Measurements from ENCODE around the gene SLC12A3.
"Not testable (repeated sequence)": the region's sequence is repeated elsewhere in the genome, so short reads cannot be mapped to it uniquely, and the experiment has no call there.

DNA sequence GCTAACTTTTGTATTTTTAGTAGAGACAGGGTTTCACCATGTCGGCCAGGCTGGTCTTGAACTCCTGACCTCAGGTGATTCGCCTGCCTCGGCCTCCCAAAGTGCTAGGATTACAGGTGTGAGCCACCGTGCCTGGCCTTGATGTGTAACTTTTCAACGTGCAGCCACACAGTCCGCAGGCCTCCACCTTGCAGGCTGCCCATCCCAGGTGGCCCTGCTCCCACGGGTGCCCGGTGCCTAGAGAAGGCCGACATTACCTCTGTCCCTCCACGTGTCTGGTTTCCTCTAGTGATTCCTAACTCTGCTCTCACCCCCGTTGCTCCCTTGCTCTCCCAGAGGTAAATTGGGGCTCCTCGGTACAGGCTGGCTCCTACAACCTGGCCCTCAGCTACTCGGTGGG is 19.9 kb downstream of the SLC12A3 start:
- not testable (repeated sequence) for TF ChIP-seq POLR2AphosphoS5 (IDR thresholded peaks at IDR 0.05; ENCODE audit: low read depth, low read length); EP300 (IDR thresholded peaks at IDR 0.05; ENCODE audit: borderline replicate concordance in 1 of 2, low read depth in 2 of 2, low read length in 2 of 2)
- TF ChIP-seq, protein P1, sequence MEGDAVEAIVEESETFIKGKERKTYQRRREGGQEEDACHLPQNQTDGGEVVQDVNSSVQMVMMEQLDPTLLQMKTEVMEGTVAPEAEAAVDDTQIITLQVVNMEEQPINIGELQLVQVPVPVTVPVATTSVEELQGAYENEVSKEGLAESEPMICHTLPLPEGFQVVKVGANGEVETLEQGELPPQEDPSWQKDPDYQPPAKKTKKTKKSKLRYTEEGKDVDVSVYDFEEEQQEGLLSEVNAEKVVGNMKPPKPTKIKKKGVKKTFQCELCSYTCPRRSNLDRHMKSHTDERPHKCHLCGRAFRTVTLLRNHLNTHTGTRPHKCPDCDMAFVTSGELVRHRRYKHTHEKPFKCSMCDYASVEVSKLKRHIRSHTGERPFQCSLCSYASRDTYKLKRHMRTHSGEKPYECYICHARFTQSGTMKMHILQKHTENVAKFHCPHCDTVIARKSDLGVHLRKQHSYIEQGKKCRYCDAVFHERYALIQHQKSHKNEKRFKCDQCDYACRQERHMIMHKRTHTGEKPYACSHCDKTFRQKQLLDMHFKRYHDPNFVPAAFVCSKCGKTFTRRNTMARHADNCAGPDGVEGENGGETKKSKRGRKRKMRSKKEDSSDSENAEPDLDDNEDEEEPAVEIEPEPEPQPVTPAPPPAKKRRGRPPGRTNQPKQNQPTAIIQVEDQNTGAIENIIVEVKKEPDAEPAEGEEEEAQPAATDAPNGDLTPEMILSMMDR (IDR thresholded peaks at IDR 0.05; ENCODE audit: control extremely low read depth in 1 of 3, insufficient read depth in 1 of 3, low read depth in 1 of 3, low read length in 3 of 3): not testable (repeated sequence)
- TF ChIP-seq, protein P2, sequence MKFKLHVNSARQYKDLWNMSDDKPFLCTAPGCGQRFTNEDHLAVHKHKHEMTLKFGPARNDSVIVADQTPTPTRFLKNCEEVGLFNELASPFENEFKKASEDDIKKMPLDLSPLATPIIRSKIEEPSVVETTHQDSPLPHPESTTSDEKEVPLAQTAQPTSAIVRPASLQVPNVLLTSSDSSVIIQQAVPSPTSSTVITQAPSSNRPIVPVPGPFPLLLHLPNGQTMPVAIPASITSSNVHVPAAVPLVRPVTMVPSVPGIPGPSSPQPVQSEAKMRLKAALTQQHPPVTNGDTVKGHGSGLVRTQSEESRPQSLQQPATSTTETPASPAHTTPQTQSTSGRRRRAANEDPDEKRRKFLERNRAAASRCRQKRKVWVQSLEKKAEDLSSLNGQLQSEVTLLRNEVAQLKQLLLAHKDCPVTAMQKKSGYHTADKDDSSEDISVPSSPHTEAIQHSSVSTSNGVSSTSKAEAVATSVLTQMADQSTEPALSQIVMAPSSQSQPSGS (IDR thresholded peaks at IDR 0.05; ENCODE audit: low read length): not testable (repeated sequence)
- TF ChIP-seq, protein P3, sequence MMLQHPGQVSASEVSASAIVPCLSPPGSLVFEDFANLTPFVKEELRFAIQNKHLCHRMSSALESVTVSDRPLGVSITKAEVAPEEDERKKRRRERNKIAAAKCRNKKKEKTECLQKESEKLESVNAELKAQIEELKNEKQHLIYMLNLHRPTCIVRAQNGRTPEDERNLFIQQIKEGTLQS (IDR thresholded peaks at IDR 0.05; ENCODE audit: insufficient read depth, low read depth, low read length): not testable (repeated sequence)

Measured in H1 (cell line).